HG03097 (cell line): Measurements from ENCODE around the gene SH3RF1.

ENCODE experiments used
- ATAC-seq: cut with Tn5 transposase; IDR thresholded peaks from one replicate; pipeline ENCODE4 v1.9.1; 2021; ENCODE audit not compliant: unreplicated experiment, low FRiP score

Gene SH3RF1

GRCh38 chr4:169142391-169142790, 128.4 kb downstream of the SH3RF1 start:
- no peak for ATAC-seq

GRCh38 chr4:169139021-169139420, 131.7 kb downstream of the SH3RF1 start:
- no peak for ATAC-seq

- no peak for ATAC-seq
Measured at GRCh38 chr4:169137558-169137920, 133.2 kb downstream of the SH3RF1 start.

- ATAC-seq = no peak
Measured at GRCh38 chr4:169136796-169137557, 133.8 kb downstream of the SH3RF1 start.

GRCh38 chr4:169136330-169136729, 134.4 kb downstream of the SH3RF1 start:
- ATAC-seq = no peak

- no peak for ATAC-seq
Measured at GRCh38 chr4:169135776-169136175, 135.0 kb downstream of the SH3RF1 start.

- no peak for ATAC-seq
Measured at GRCh38 chr4:169133932-169134331, 136.8 kb downstream of the SH3RF1 start.

- ATAC-seq = no peak
Measured at GRCh38 chr4:169132561-169133305, 138.0 kb downstream of the SH3RF1 start.

GRCh38 chr4:169131556-169132208, 139.1 kb downstream of the SH3RF1 start:
- no peak for ATAC-seq

- ATAC-seq = no peak
Measured at GRCh38 chr4:169128902-169129301, 141.9 kb downstream of the SH3RF1 start.

GRCh38 chr4:169127314-169127713, 143.4 kb downstream of the SH3RF1 start:
- no peak for ATAC-seq

GRCh38 chr4:169124661-169125060, 146.1 kb downstream of the SH3RF1 start:
- ATAC-seq = no peak

GRCh38 chr4:169122422-169122821, 148.3 kb downstream of the SH3RF1 start:
- no peak for ATAC-seq

GRCh38 chr4:169121861-169122382, 148.8 kb downstream of the SH3RF1 start:
- ATAC-seq = no peak

GRCh38 chr4:169120624-169121023, 150.1 kb downstream of the SH3RF1 start:
- no peak for ATAC-seq

GRCh38 chr4:169119536-169119935, 151.2 kb downstream of the SH3RF1 start:
- no peak for ATAC-seq

GRCh38 chr4:169117591-169118081, 153.1 kb downstream of the SH3RF1 start:
- no peak for ATAC-seq

- ATAC-seq = no peak
Measured at GRCh38 chr4:169116270-169116901, 154.4 kb downstream of the SH3RF1 start.

- no peak for ATAC-seq
Measured at GRCh38 chr4:169115897-169116254, 154.9 kb downstream of the SH3RF1 start.

GRCh38 chr4:169115144-169115896, 155.4 kb downstream of the SH3RF1 start:
- no peak for ATAC-seq
